ENCODE data around the gene TMEM259.

TMEM259 gene

GRCh38 chr19:1007399-1008251, 13.3 kb downstream of the TMEM259 start:
- DNase-seq (ENCODE audit: low read depth, low spot score) = no peak
- TF ChIP-seq CTCF (IDR thresholded peaks at IDR 0.05; ENCODE audit: low read depth, low read length) = no peak
- in situ Hi-C loops (cut with HindIII; ENCODE audit: low sequenced_read_pairs) = no loop called here
- H3K4me3 ChIP-seq (ENCODE audit: low read depth, low read length) = no peak overlapping the region

- H3K4me3 ChIP-seq (ENCODE audit: low read depth, low read length) = no peak overlapping the region
- in situ Hi-C loops (cut with HindIII; ENCODE audit: low sequenced_read_pairs) = no loop called here
- DNase-seq (ENCODE audit: low read depth, low spot score) = no peak
- no peak for TF ChIP-seq CTCF (IDR thresholded peaks at IDR 0.05; ENCODE audit: low read depth, low read length)
Observed at GRCh38 chr19:1006711-1007398, 14.1 kb downstream of the TMEM259 start.

GRCh38 chr19:1004803-1005664, 15.9 kb downstream of the TMEM259 start:
- DNase-seq (ENCODE audit: low read depth, low spot score) = no peak
- in situ Hi-C loops (cut with HindIII; ENCODE audit: low sequenced_read_pairs) = no loop called here
- no peak for TF ChIP-seq CTCF (IDR thresholded peaks at IDR 0.05; ENCODE audit: low read depth, low read length)
- H3K4me3 ChIP-seq (ENCODE audit: low read depth, low read length) = no peak overlapping the region

- no peak for TF ChIP-seq CTCF (IDR thresholded peaks at IDR 0.05; ENCODE audit: low read depth, low read length)
- DNase-seq (ENCODE audit: low read depth, low spot score) = no peak
- H3K4me3 ChIP-seq (ENCODE audit: low read depth, low read length) = no peak overlapping the region
- in situ Hi-C loops (cut with HindIII; ENCODE audit: low sequenced_read_pairs) = no loop called here
Observed at GRCh38 chr19:1004204-1004802, 16.6 kb downstream of the TMEM259 start.

GRCh38 chr19:1003283-1003682, 17.6 kb downstream of the TMEM259 start:
- in situ Hi-C loops (cut with HindIII; ENCODE audit: low sequenced_read_pairs) = no loop called here
- no peak overlapping the region for H3K4me3 ChIP-seq (ENCODE audit: low read depth, low read length)
- TF ChIP-seq CTCF (IDR thresholded peaks at IDR 0.05; ENCODE audit: low read depth, low read length) = no peak
- no peak for DNase-seq (ENCODE audit: low read depth, low spot score)

- TF ChIP-seq CTCF (IDR thresholded peaks at IDR 0.05; ENCODE audit: low read depth, low read length) = no peak
- in situ Hi-C loops (cut with HindIII; ENCODE audit: low sequenced_read_pairs) = no loop called here
- no peak overlapping the region for H3K4me3 ChIP-seq (ENCODE audit: low read depth, low read length)
- DNase-seq (ENCODE audit: low read depth, low spot score) = no peak
Observed at GRCh38 chr19:1002600-1002999, 18.3 kb downstream of the TMEM259 start.

Data from astrocyte of the spinal cord (primary cell).